ENCODE data around the gene TPK1. TPM values are rescaled to one million over a fixed set of nuclear protein-coding genes. Genes with fewer than 3 reads are reported as not detected.

Gene TPK1
- total RNA-seq, 3 donors from 2014 or later (not counting 1 experiment from before 2014, with no cell fraction given): 20.9 to 28.6 (median 25.3) TPM

- H3K9me3 ChIP-seq (ENCODE audit: control insufficient read depth, insufficient read depth, low read length): no peaks in the 10 kb centered on the region
- H3K4me1 ChIP-seq (ENCODE audit: control insufficient read depth, insufficient read depth, low read length): no peaks in the 10 kb centered on the region
- H3K27me3 ChIP-seq (ENCODE audit: control insufficient read depth, insufficient read depth, low read length): no peaks in the 10 kb centered on the region
- Mint-ChIP-seq H3K4me3 (no peak overlapping the region), H3K27ac (no peak overlapping the region), H3K4me1 (peaks cover 5 to 10% of the 10 kb centered on the region in 2 donors), H3K36me3 (no peaks in the 10 kb centered on the region), H3K27me3 (ENCODE audit: low read depth in 2 of 2) (no peaks in the 10 kb centered on the region), H3K9me3 (no peaks in the 10 kb centered on the region)
- no CpG with 5 or more reads among the region's 1 CpG for WGBS (ENCODE audit: insufficient coverage)
- TF ChIP-seq, protein P1, sequence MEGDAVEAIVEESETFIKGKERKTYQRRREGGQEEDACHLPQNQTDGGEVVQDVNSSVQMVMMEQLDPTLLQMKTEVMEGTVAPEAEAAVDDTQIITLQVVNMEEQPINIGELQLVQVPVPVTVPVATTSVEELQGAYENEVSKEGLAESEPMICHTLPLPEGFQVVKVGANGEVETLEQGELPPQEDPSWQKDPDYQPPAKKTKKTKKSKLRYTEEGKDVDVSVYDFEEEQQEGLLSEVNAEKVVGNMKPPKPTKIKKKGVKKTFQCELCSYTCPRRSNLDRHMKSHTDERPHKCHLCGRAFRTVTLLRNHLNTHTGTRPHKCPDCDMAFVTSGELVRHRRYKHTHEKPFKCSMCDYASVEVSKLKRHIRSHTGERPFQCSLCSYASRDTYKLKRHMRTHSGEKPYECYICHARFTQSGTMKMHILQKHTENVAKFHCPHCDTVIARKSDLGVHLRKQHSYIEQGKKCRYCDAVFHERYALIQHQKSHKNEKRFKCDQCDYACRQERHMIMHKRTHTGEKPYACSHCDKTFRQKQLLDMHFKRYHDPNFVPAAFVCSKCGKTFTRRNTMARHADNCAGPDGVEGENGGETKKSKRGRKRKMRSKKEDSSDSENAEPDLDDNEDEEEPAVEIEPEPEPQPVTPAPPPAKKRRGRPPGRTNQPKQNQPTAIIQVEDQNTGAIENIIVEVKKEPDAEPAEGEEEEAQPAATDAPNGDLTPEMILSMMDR (IDR thresholded peaks at IDR 0.05): no peak
- H3K36me3 ChIP-seq (ENCODE audit: control insufficient read depth, insufficient read depth, low read length): no peaks in the 10 kb centered on the region
- H3K4me3 ChIP-seq (ENCODE audit: low read length): no peak overlapping the region
- ATAC-seq: no peak
- no peak overlapping the region for H3K27ac ChIP-seq (ENCODE audit: low read length)
- intact Hi-C loops (cut with micrococcal nuclease): no loop called here
- no peak for DNase-seq
These were observed 317.5 kb downstream of the TPK1 start for GRCh38 chr7:144518360-144518759.

DNA sequence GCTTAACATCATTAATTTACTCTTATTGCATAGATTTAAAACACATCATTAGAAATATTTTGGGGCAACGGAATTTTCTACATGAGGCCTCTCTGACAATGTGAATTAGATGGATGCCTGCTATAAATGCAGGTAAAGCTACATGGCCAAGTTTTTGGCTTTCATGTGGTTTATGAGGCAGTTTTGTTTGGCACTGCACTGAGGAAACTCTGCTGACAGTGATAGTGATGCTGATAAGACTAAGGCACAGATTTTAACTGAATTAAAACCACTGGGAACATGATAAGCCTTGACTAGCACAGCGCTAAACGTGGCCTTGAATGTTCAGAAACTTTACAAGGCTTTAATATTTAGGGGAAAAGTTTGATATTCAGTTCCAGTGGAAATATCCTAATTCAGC is 318.1 kb downstream of the TPK1 start:
- Mint-ChIP-seq H3K36me3 (no peaks in the 10 kb centered on the region), H3K27ac (no peak overlapping the region), H3K4me3 (no peak overlapping the region), H3K27me3 (ENCODE audit: low read depth in 2 of 2) (no peaks in the 10 kb centered on the region), H3K9me3 (no peaks in the 10 kb centered on the region), H3K4me1 (peaks cover 5 to 10% of the 10 kb centered on the region in 2 donors)
- DNase-seq: peak in 1 of 2 donors; percentile 30
- H3K9me3 ChIP-seq (ENCODE audit: control insufficient read depth, insufficient read depth, low read length): no peaks in the 10 kb centered on the region
- WGBS (ENCODE audit: insufficient coverage): 30% methylated on average over 2 of the region's 3 CpGs
- intact Hi-C loops (cut with micrococcal nuclease): no loop called here
- H3K4me3 ChIP-seq (ENCODE audit: low read length): no peak overlapping the region
- no peaks in the 10 kb centered on the region for H3K4me1 ChIP-seq (ENCODE audit: control insufficient read depth, insufficient read depth, low read length)
- no peak overlapping the region for H3K27ac ChIP-seq (ENCODE audit: low read length)
- H3K36me3 ChIP-seq (ENCODE audit: control insufficient read depth, insufficient read depth, low read length): no peaks in the 10 kb centered on the region
- no peak for ATAC-seq
- TF ChIP-seq, protein P1 (IDR thresholded peaks at IDR 0.05): no peak
- no peaks in the 10 kb centered on the region for H3K27me3 ChIP-seq (ENCODE audit: control insufficient read depth, insufficient read depth, low read length)

GRCh38 chr7:144516729-144517525 is 318.9 kb downstream of the TPK1 start:
- Mint-ChIP-seq H3K4me3 (no peak overlapping the region), H3K9me3 (no peaks in the 10 kb centered on the region), H3K27ac (no peak overlapping the region), H3K36me3 (no peaks in the 10 kb centered on the region), H3K27me3 (ENCODE audit: low read depth in 2 of 2) (no peaks in the 10 kb centered on the region), H3K4me1 (peaks cover 5 to 7% of the 10 kb centered on the region in 2 donors)
- Histone ChIP-seq H3K36me3 (ENCODE audit: control insufficient read depth, insufficient read depth, low read length) (no peaks in the 10 kb centered on the region), H3K4me1 (ENCODE audit: control insufficient read depth, insufficient read depth, low read length) (no peaks in the 10 kb centered on the region), H3K27ac (ENCODE audit: low read length) (no peak overlapping the region), H3K9me3 (ENCODE audit: control insufficient read depth, insufficient read depth, low read length) (no peaks in the 10 kb centered on the region), H3K4me3 (ENCODE audit: low read length) (no peak overlapping the region), H3K27me3 (ENCODE audit: control insufficient read depth, insufficient read depth, low read length) (no peaks in the 10 kb centered on the region)
- no peak for DNase-seq
- intact Hi-C loops (cut with micrococcal nuclease): no loop called here
- 84% methylated on average over 3 of the region's 3 CpGs for WGBS (ENCODE audit: insufficient coverage)
- no peak for ATAC-seq
- TF ChIP-seq, protein P1 (IDR thresholded peaks at IDR 0.05): no peak
